ENCODE measurements around the gene EDA.

DNA sequence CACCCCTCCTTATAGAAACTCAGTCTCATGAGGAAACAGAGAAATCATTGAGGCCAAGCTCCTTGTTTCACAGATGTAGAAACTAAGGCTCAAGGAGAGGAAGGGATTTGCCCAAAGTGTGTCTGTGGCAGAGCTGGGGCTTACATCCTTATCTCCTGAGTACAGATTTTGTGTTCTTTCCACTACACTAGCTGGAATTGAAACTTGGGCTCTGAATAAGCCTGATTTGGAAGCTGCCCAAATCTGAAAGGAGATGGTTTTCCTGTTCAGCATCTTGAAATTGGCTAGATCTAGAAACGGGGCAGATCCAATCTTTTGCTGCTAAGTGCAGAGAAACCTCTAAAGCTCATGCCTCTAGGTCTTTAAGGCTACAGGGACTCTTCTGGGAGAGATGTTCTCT, 409.6 kb downstream of the EDA start:
- TF ChIP-seq, protein P1, sequence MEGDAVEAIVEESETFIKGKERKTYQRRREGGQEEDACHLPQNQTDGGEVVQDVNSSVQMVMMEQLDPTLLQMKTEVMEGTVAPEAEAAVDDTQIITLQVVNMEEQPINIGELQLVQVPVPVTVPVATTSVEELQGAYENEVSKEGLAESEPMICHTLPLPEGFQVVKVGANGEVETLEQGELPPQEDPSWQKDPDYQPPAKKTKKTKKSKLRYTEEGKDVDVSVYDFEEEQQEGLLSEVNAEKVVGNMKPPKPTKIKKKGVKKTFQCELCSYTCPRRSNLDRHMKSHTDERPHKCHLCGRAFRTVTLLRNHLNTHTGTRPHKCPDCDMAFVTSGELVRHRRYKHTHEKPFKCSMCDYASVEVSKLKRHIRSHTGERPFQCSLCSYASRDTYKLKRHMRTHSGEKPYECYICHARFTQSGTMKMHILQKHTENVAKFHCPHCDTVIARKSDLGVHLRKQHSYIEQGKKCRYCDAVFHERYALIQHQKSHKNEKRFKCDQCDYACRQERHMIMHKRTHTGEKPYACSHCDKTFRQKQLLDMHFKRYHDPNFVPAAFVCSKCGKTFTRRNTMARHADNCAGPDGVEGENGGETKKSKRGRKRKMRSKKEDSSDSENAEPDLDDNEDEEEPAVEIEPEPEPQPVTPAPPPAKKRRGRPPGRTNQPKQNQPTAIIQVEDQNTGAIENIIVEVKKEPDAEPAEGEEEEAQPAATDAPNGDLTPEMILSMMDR (IDR thresholded peaks at IDR 0.05) = no peak
- no peak for TF ChIP-seq EZH2 (IDR thresholded peaks at IDR 0.05)
